ENCODE measurements around the gene ARHGAP44.
"Not testable (repeated sequence)": the region's sequence is repeated elsewhere in the genome, so short reads cannot be mapped to it uniquely, and the experiment has no call there.

The ARHGAP44 gene

DNA sequence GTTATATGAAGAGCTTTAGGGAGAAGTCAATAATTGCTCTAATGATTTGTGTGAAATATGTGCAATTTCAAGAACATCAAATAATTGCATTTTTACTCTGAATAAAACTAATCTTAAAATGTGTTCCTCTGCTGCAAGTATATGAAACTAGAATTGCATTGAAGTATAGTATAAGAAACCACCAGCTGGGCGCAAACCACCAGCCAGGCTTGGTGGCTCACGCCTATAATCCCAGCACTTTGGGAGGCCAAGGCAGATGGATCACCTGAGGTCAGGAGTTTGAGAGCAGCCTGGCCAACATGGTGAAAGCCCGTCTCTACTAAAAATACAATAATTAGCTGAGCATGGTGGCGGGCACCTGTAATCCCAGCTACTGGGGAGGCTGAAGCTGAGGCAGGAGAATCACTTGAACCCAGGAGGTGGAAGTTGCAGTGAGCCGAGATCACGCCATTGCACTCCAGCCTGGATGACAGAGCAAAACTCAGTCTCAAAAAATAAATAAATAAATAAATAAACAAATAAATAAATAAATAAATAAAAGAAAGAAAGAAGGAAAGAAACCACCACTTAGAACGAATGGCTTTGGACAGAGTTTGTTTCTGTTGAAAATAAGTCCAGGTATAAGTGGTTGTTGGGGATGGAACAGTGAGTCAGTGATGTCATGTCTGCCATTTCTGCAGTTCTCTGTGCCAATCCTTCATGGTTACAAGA is 84.3 kb downstream of the ARHGAP44 start:
- not testable (repeated sequence) for H3K27ac ChIP-seq (ENCODE audit: low read depth, low read length); H3K36me3 ChIP-seq (ENCODE audit: control insufficient read depth, insufficient read depth, low read length); H3K4me1 ChIP-seq (ENCODE audit: control insufficient read depth, insufficient read depth, low read length); H3K27me3 ChIP-seq (ENCODE audit: control insufficient read depth, insufficient read depth, low read length); H3K4me3 ChIP-seq (ENCODE audit: low read length); H3K9ac ChIP-seq (ENCODE audit: low read length)

DNA sequence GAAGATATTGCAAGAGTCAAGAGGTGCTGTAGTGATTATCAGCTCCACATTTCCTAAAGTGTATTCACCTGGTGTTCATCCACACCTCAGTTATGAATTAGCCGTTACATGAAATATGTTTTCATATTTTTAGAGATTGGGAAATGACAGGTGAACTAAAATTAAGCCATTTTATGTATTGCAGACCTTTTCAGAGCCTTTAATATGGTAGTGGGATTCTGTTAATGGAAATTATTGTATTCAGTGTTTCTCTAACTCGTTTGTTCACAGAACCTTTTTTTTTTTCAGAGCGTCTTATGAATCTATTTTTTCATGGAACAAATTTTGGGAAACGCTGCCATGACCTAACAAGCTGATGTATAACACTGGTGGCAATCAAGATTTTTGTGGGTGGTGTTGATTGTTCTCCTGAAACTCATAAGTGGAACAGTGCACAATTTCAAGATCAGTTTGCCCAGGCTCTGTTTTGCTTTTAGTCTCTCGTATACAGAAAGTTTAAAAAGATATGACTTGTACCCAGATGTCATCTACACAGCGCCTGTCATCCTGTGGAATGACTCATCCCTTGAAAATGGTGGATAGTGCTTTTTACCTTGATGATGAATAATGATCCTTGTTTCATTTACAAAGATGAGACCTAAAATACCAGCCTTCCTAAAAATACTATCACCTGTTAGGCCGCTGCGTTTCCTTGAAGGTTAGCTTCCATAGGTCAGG is 88.8 kb downstream of the ARHGAP44 start:
- Histone ChIP-seq H3K27ac (ENCODE audit: low read depth, low read length) (no peak overlapping the region), H3K4me3 (ENCODE audit: low read length) (no peak overlapping the region), H3K36me3 (ENCODE audit: control insufficient read depth, insufficient read depth, low read length) (no peaks in the 10 kb centered on the region), H3K9ac (ENCODE audit: low read length) (no peak overlapping the region), H3K4me1 (ENCODE audit: control insufficient read depth, insufficient read depth, low read length) (no peaks in the 10 kb centered on the region), H3K27me3 (ENCODE audit: control insufficient read depth, insufficient read depth, low read length) (no peaks in the 10 kb centered on the region)

DNA sequence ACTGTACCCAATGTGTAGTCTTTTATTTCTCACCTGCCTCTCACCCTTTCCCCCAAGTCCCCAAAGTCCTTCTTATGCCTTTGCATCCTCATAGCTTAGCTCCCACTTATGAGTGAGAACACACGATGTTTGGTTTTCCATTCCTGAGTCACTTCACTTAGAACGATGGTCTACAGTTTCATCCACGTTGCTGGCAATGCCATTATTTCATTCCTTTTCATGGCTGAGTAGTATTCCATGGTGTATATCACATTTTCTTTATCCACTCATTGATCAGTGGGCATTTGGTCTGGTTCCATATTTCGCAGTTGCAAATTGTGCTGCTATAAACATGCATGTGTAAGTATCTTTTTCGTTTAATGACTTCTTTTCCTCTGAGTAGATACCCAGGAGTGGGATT is 89.8 kb downstream of the ARHGAP44 start:
- H3K27ac ChIP-seq (ENCODE audit: low read depth, low read length); H3K9ac ChIP-seq (ENCODE audit: low read length); H3K4me3 ChIP-seq (ENCODE audit: low read length); H3K4me1 ChIP-seq (ENCODE audit: control insufficient read depth, insufficient read depth, low read length); H3K36me3 ChIP-seq (ENCODE audit: control insufficient read depth, insufficient read depth, low read length); H3K27me3 ChIP-seq (ENCODE audit: control insufficient read depth, insufficient read depth, low read length): not testable (repeated sequence)

DNA sequence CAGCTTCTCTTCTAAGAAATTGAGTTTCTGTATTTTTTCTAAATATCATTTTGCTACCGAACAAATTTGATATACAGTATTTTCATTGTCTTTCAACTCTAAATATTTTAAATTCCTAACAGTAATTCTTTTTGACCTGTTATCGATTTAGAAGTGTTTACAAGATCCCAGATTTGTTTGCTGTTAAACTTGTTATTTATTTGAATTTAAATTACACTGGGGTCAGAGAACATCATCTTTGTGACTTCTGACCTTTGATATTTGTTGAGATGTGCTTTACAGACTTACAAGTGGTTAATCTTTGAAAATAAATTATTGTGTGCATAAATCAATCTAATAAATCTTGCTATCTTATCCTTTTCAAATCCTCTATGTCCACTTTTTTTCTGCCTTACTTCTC is 94.2 kb downstream of the ARHGAP44 start:
- Histone ChIP-seq H3K36me3 (ENCODE audit: control insufficient read depth, insufficient read depth, low read length) (no peaks in the 10 kb centered on the region), H3K27ac (ENCODE audit: low read depth, low read length) (no peak overlapping the region), H3K9ac (ENCODE audit: low read length) (no peak overlapping the region), H3K4me1 (ENCODE audit: control insufficient read depth, insufficient read depth, low read length) (no peaks in the 10 kb centered on the region), H3K4me3 (ENCODE audit: low read length) (no peak overlapping the region), H3K27me3 (ENCODE audit: control insufficient read depth, insufficient read depth, low read length) (no peaks in the 10 kb centered on the region)

DNA sequence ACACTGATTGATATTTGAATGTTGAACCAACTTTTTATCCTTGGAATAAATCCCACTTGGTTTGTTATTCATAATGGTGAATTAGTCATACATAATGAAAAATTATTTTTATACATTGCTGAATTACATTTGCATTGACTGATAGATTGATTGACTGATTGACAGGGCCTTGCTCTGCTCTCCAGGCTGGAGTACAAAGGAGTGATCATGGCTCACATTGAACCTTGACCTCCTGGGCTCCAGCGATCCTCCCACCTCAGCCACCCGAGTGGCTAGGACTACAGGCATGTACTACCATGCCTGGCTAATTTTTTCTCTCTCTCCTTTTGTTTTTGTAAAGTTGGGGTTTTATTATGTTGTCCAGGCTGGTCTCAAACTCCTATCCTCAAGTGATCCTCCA is 97.8 kb downstream of the ARHGAP44 start:
- no peak overlapping the region for H3K9ac ChIP-seq (ENCODE audit: low read length)
- no peaks in the 10 kb centered on the region for H3K27me3 ChIP-seq (ENCODE audit: control insufficient read depth, insufficient read depth, low read length)
- H3K4me3 ChIP-seq (ENCODE audit: low read length) = no peak overlapping the region
- H3K27ac ChIP-seq (ENCODE audit: low read depth, low read length) = no peak overlapping the region
- no peaks in the 10 kb centered on the region for H3K36me3 ChIP-seq (ENCODE audit: control insufficient read depth, insufficient read depth, low read length)
- H3K4me1 ChIP-seq (ENCODE audit: control insufficient read depth, insufficient read depth, low read length) = no peaks in the 10 kb centered on the region

DNA sequence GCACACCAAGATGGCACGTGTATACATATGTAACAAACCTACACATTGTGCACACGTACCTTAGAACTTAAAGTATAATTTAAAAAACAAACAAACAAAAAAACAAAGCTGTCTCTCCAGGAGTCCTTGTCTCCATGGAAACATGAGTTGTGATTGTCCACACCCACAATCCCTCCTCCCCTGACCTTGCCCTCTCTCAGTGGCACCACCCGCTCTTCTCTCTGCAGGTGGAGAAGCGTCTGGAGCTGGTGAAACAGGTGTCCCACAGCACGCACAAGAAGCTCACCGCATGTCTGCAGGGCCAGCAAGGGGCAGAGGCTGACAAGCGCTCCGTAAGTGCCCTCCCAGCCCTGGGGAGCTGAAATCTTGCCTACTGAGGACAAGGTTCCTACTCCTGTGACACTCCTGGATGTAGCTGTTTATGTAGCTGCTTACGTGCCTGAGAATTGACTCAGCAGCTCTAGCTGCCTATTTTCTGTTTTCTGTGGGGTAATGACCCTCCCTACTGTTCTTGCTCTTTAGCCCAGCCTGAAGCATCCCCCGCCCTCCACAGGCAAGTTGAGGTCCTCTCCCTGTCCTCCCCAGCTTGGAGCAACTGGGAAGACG is 107.0 kb downstream of the ARHGAP44 start:
- H3K36me3 ChIP-seq (ENCODE audit: control insufficient read depth, insufficient read depth, low read length) = peaks cover 2% of the 10 kb centered on the region
- H3K4me3 ChIP-seq (ENCODE audit: low read length) = no peak overlapping the region
- no peaks in the 10 kb centered on the region for H3K27me3 ChIP-seq (ENCODE audit: control insufficient read depth, insufficient read depth, low read length)
- H3K4me1 ChIP-seq (ENCODE audit: control insufficient read depth, insufficient read depth, low read length) = no peaks in the 10 kb centered on the region
- no peak overlapping the region for H3K9ac ChIP-seq (ENCODE audit: low read length)
- no peak overlapping the region for H3K27ac ChIP-seq (ENCODE audit: low read depth, low read length)

DNA sequence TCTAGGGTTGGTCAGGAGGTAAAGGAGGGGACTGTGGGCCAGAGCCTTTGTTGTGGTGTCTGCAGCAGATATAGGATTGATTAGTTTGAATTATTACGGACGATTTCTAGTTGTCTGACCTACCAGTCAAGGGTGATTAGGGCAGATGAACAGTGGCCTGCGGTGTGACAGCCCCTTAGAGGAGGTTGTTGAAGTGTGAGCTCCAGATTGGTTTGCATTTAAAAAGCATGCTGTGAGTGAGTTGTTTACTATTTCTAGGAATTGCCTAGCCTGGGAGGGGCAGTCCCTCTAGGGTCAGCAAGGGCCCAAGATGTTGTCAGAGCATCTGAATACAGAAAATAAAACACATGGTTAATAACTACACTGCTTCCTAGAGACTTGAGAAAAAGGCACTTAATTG is 108.8 kb downstream of the ARHGAP44 start:
- Histone ChIP-seq H3K4me1 (ENCODE audit: control insufficient read depth, insufficient read depth, low read length) (no peaks in the 10 kb centered on the region), H3K4me3 (ENCODE audit: low read length) (no peak overlapping the region), H3K27ac (ENCODE audit: low read depth, low read length) (no peak overlapping the region), H3K36me3 (ENCODE audit: control insufficient read depth, insufficient read depth, low read length) (peaks cover 2% of the 10 kb centered on the region), H3K9ac (ENCODE audit: low read length) (no peak overlapping the region), H3K27me3 (ENCODE audit: control insufficient read depth, insufficient read depth, low read length) (no peaks in the 10 kb centered on the region)

DNA sequence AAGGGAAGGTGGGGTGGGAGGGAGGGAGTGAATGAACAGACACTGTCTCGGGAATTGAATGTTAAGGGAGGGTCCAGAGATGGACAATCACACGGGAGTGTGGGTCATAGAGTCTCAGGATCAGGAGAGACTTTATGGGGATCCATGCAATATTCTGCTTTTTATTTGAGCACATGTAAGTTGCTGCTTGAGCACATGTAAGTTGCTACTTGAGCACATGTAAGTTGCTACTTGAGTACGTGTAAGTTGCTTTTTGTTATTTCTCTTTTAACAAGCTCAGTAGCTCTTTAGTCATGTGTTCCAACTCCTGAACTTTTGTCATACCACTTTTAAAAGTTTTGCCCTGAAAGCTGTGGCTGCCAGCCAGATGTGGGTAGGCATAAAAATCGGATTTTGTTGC is 110.3 kb downstream of the ARHGAP44 start:
- H3K36me3 ChIP-seq (ENCODE audit: control insufficient read depth, insufficient read depth, low read length) = peaks cover 2% of the 10 kb centered on the region

DNA sequence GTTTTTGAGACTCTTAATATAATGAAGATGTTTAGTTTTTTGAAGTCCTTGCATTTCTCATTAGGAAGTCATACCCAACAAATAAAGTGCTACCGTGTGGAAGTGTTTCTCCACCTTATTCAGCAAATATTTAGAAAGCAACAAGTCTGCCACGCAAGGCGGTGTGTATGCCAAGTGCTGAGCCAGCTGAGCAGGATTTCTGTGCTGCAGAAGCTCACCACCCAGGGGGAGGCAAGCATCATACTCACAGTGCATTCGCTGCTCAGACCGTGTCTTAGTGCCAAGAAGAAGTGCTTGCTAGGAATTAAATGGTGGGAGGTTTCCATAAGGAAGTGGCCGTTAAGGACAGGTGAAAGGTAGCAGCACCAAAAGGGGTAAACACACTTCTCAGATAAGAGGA is 111.2 kb downstream of the ARHGAP44 start:
- Histone ChIP-seq H3K36me3 (ENCODE audit: control insufficient read depth, insufficient read depth, low read length) (peaks cover 2% of the 10 kb centered on the region), H3K27me3 (ENCODE audit: control insufficient read depth, insufficient read depth, low read length) (no peaks in the 10 kb centered on the region), H3K9ac (ENCODE audit: low read length) (no peak overlapping the region), H3K4me1 (ENCODE audit: control insufficient read depth, insufficient read depth, low read length) (no peaks in the 10 kb centered on the region), H3K4me3 (ENCODE audit: low read length) (no peak overlapping the region), H3K27ac (ENCODE audit: low read depth, low read length) (no peak overlapping the region)

More for the DNA sequence above, 110.3 kb downstream of the ARHGAP44 start:
- Histone ChIP-seq H3K4me3 (ENCODE audit: low read length) (no peak overlapping the region), H3K27ac (ENCODE audit: low read depth, low read length) (no peak overlapping the region), H3K27me3 (ENCODE audit: control insufficient read depth, insufficient read depth, low read length) (no peaks in the 10 kb centered on the region), H3K9ac (ENCODE audit: low read length) (no peak overlapping the region), H3K4me1 (ENCODE audit: control insufficient read depth, insufficient read depth, low read length) (no peaks in the 10 kb centered on the region)

DNA sequence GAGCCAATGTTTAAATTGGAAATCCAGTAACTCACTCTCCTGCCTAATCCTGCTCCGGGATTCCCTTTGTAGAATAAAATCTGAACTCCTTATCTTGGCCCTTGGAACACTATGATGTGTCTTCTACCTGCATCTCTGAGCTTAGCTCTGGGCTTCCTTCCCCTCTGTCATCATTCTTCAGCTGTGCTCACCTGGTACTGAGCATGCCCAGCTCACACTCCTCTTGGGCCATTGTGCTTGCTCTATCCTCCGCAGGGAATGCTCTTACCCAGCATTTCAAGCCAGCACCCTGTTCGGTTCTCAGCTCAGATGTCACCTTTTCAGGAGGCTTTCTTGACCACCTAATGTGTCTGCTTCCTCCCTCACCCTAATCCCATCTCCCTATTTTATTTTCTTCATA is 112.7 kb downstream of the ARHGAP44 start:
- H3K27ac ChIP-seq (ENCODE audit: low read depth, low read length) = no peak overlapping the region

DNA sequence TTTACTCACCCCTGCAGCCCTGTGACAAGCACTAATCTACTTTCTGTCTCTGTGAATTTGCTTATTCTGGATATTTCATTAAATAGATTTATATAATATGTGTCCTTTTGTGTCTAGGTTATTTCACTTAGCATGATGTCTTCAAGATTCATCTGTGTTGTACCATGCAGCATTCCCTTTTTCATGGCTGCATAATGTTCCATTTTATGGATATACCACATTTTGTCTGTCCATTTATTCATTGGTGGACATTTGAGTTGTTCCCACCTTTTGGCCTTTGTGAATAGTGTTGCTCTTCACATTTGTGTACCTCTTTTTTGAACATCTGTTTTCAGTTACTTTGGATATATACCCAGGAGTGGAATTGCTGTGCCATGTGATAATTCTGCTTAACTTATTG is 118.2 kb downstream of the ARHGAP44 start:
- H3K27me3 ChIP-seq (ENCODE audit: control insufficient read depth, insufficient read depth, low read length) = no peaks in the 10 kb centered on the region
- no peak overlapping the region for H3K9ac ChIP-seq (ENCODE audit: low read length)
- no peaks in the 10 kb centered on the region for H3K4me1 ChIP-seq (ENCODE audit: control insufficient read depth, insufficient read depth, low read length)

More for the DNA sequence above, 112.7 kb downstream of the ARHGAP44 start:
- Histone ChIP-seq H3K4me3 (ENCODE audit: low read length) (no peak overlapping the region), H3K4me1 (ENCODE audit: control insufficient read depth, insufficient read depth, low read length) (no peaks in the 10 kb centered on the region), H3K36me3 (ENCODE audit: control insufficient read depth, insufficient read depth, low read length) (peaks cover 2% of the 10 kb centered on the region), H3K9ac (ENCODE audit: low read length) (no peak overlapping the region), H3K27me3 (ENCODE audit: control insufficient read depth, insufficient read depth, low read length) (no peaks in the 10 kb centered on the region)

DNA sequence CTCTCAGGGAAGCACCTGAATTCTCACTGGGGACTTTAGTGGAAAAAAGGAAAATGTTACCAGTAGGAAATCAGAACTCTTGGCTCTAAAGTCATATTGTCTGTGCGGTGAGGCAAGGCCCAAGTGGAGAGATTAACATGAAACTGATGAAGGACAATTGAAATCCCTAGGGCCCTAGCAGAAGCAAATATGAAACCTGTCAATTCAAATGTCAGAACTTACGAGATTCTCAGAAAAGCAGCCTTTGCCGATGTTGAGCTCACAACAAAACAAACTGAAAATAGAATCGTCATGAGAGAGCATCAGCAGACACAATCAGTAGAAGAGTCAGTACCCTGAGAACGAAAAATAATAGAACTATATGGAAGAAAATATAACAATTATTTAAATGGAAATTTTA is 119.7 kb downstream of the ARHGAP44 start:
- Histone ChIP-seq H3K27me3 (ENCODE audit: control insufficient read depth, insufficient read depth, low read length) (no peaks in the 10 kb centered on the region), H3K9ac (ENCODE audit: low read length) (no peak overlapping the region), H3K4me1 (ENCODE audit: control insufficient read depth, insufficient read depth, low read length) (no peaks in the 10 kb centered on the region), H3K27ac (ENCODE audit: low read depth, low read length) (no peak overlapping the region), H3K4me3 (ENCODE audit: low read length) (no peak overlapping the region), H3K36me3 (ENCODE audit: control insufficient read depth, insufficient read depth, low read length) (peaks cover 2% of the 10 kb centered on the region)

More for the DNA sequence above, 118.2 kb downstream of the ARHGAP44 start:
- Histone ChIP-seq H3K4me3 (ENCODE audit: low read length) (no peak overlapping the region), H3K27ac (ENCODE audit: low read depth, low read length) (no peak overlapping the region), H3K36me3 (ENCODE audit: control insufficient read depth, insufficient read depth, low read length) (peaks cover 2% of the 10 kb centered on the region)

Data from rectal smooth muscle tissue (tissue), 1 donor.